Prostate gland (tissue), 2 donors: ENCODE results near the gene PLEKHJ1. TPM values are rescaled to one million over a fixed set of nuclear protein-coding genes. Genes with fewer than 3 reads are reported as not detected.
"Not testable (repeated sequence)": the region's sequence is repeated elsewhere in the genome, so short reads cannot be mapped to it uniquely, and the experiment has no call there.

Source experiments
- DNase-seq: peaks from one replicate; pipeline ENCODE4 v3.0.0-alpha.2; 2019; ENCODE audit warnings: low spot score
- H3K27ac ChIP-seq, 2 donors: fragments of 200-600 bp; sonication (generic); 2 replicates each; pipeline ENCODE4 v1.5.1; 2017 to 2019
- H3K27me3 ChIP-seq: fragments of 200-600 bp; sonication (generic); replicated peaks from 2 replicates; pipeline ENCODE4 v1.5.1; 2019; ENCODE audit not compliant: insufficient read depth
- H3K36me3 ChIP-seq, 2 donors: fragments of 200-600 bp; sonication (generic); 1 replicate in 1 of 2; 2 replicates in 1 of 2; pipeline versions ENCODE4 v1.5.1 to v1.8.1; 2017 to 2019
- H3K4me1 ChIP-seq: fragments of 200-600 bp; sonication (generic); replicated peaks from 2 replicates; pipeline ENCODE4 v1.5.1; 2019
- H3K4me3 ChIP-seq, 2 donors: fragments of 200-600 bp; sonication (generic); 2 replicates each; pipeline ENCODE4 v1.5.1; 2017 to 2019
- H3K9me3 ChIP-seq: fragments of 200-600 bp; sonication (generic); 2 replicates; pipeline ENCODE4 v1.5.1; 2017
- CTCF ChIP-seq, 4 experiments: fragments of 200-600 bp in 2 of 4; fragments of 450-650 bp in 2 of 4; sonication (generic) in 2 of 4; IDR thresholded peaks; 1 replicate in 3 of 4; 2 replicates in 1 of 4; pipeline ENCODE4 v1.5.1; 2016 to 2019; ENCODE audit warnings: antibody characterized with exemption in 4 of 4, mild to moderate bottlenecking in 2 of 4, moderate library complexity in 2 of 4
- POLR2A ChIP-seq: fragments of 450-650 bp; IDR thresholded peaks from one replicate; pipeline ENCODE4 v1.6.1; 2016; ENCODE audit warnings: antibody characterized with exemption, mild to moderate bottlenecking
- POLR2AphosphoS5 ChIP-seq: sonication (generic); formaldehyde crosslinking; IDR thresholded peaks from one replicate; pipeline ENCODE4 v1.6.1; 2017; ENCODE audit warnings: antibody characterized with exemption
- WGBS: methylation state at CpG from one replicate; pipeline ENCODE4 v1.1.5; 2018; 5-methylcytosine and 5-hydroxymethylcytosine counted together
- intact Hi-C: fragments of 100-400 bp; cut with DNase I; formaldehyde crosslinking; loops from one replicate; pipeline ENCODE4 v1.14.2; 2022
- total RNA-seq, 2 donors: library from RNA; depleted of rRNA; stranded (reverse); fragments of >200 nt; gene quantifications; one replicate each; pipeline ENCODE4 v1.1.0, GENCODE V29; 2016

Gene PLEKHJ1
- 10 to 100 TPM; 59.4 to 91.7 TPM for total RNA-seq

GRCh38 chr19:2236314-2237050 lies at the start of gene PLEKHJ1, which contains the start of gene SF3A2:
Gene PLEKHJ1, minus strand, starts transcription at chr19:2236329. Its CDS starts 81 bp downstream, at chr19:2236248.
Gene SF3A2, plus strand, starts transcription at chr19:2236824. Its CDS starts 6,595 bp downstream, at chr19:2243419.
- WGBS, result under 1% methylated on average over 78 of the region's 80 CpGs
- TF ChIP-seq CTCF (IDR thresholded peaks at IDR 0.05), result peak; percentile 99 to 100 (median 100)
- TF ChIP-seq POLR2A, result peak; percentile 64
- peak; percentile 95 for TF ChIP-seq POLR2AphosphoS5
- intact Hi-C loops, result loop anchor here (2.0 to 10.0 kb wide), 5 partner anchors 36 to 156 kb away; partner anchors contain the start of genes AP3D1, LSM7 and SPPL2B
- Histone ChIP-seq H3K27ac (peak within 1 kb of the TSS; percentile 97 to 98), H3K36me3 (no peaks in the 10 kb centered on the region), H3K9me3 (no peaks in the 10 kb centered on the region), H3K4me1 (peaks cover 26% of the 10 kb centered on the region), H3K4me3 (peak within 1 kb of the TSS; percentile 81 to 95), H3K27me3 (no peaks in the 10 kb centered on the region)
- DNase-seq, result peak; percentile 91

GRCh38 chr19:2283835-2284507 lies 47.8 kb upstream of the PLEKHJ1 start:
- intact Hi-C loops, result no loop called here
- DNase-seq, result no peak
- 95% methylated on average over 8 of the region's 8 CpGs for whole genome bisulfite sequencing

GRCh38 chr19:2282862-2283237 lies 46.7 kb upstream of the PLEKHJ1 start:
- intact Hi-C loops, result no loop called here
- peaks cover 5% of the 10 kb centered on the region for H3K4me1 ChIP-seq
- no peaks in the 10 kb centered on the region for H3K9me3 ChIP-seq
- H3K27me3 ChIP-seq, result no peaks in the 10 kb centered on the region
- DNase-seq, result no peak
- 73% methylated on average over 11 of the region's 11 CpGs for WGBS
- H3K36me3 ChIP-seq, result no peaks in the 10 kb centered on the region
- TF ChIP-seq CTCF (IDR thresholded peaks at IDR 0.05) (no peak), POLR2A (no peak), POLR2AphosphoS5 (no peak)
- no peak overlapping the region for H3K27ac ChIP-seq
- H3K4me3 ChIP-seq, result no peak overlapping the region

More at GRCh38 chr19:2283835-2284507, 47.8 kb upstream of the PLEKHJ1 start:
- peaks cover 5% of the 10 kb centered on the region for H3K4me1 ChIP-seq
- TF ChIP-seq CTCF (IDR thresholded peaks at IDR 0.05) (no peak), POLR2AphosphoS5 (no peak), POLR2A (no peak)
- no peaks in the 10 kb centered on the region for H3K36me3 ChIP-seq
- H3K9me3 ChIP-seq, result no peaks in the 10 kb centered on the region
- no peak overlapping the region for H3K4me3 ChIP-seq
- peaks cover 5% of the 10 kb centered on the region for H3K27me3 ChIP-seq
- H3K27ac ChIP-seq, result no peak overlapping the region

- no peaks in the 10 kb centered on the region for H3K9me3 ChIP-seq
- peak; percentile 31 for DNase-seq
- H3K4me3 ChIP-seq, result peak within 1 kb of the TSS in 1 of 2 donors; percentile 22
- peak within 1 kb of the TSS in 1 of 2 donors; percentile 20 for H3K27ac ChIP-seq
- intact Hi-C loops, result no loop called here
- no peak for TF ChIP-seq CTCF (IDR thresholded peaks at IDR 0.05)
- TF ChIP-seq POLR2AphosphoS5, result no peak
- TF ChIP-seq POLR2A, result no peak
- H3K36me3 ChIP-seq, result no peaks in the 10 kb centered on the region
- H3K4me1 ChIP-seq, result peaks cover 5% of the 10 kb centered on the region
- 16% methylated on average over 40 of the region's 41 CpGs for WGBS
- no peaks in the 10 kb centered on the region for H3K27me3 ChIP-seq
Observed at GRCh38 chr19:2282062-2282861, 46.1 kb upstream of the PLEKHJ1 start, which contains the start of gene PEAK3. Gene PEAK3, minus strand, starts transcription at chr19:2282175. Its CDS starts 1,244 bp downstream, at chr19:2280931.

GRCh38 chr19:2281265-2282061 lies 45.3 kb upstream of the PLEKHJ1 start:
- intact Hi-C loops, H3K4me1 ChIP-seq, H3K36me3 ChIP-seq, DNase-seq, H3K9me3 ChIP-seq, H3K27me3 ChIP-seq: not testable (repeated sequence)
- H3K4me3 ChIP-seq, result peak overlapping the region in 1 of 2 donors; percentile 22
- 30% methylated on average over 15 of the region's 16 CpGs for WGBS
- peak overlapping the region in 1 of 2 donors; percentile 20 for H3K27ac ChIP-seq
